Fibroblast of pulmonary artery (primary cell): ENCODE data around the gene CACNA1B.

Experiments used
- DNase-seq: peaks from one replicate; pipeline ENCODE4 v3.0.0-alpha.2; 2010; ENCODE audit warnings: low read depth
- H3K4me3 ChIP-seq: replicated peaks from 2 replicates; pipeline ENCODE4 v1.5.1; 2011; ENCODE audit warnings: low read depth, mild to moderate bottlenecking, control low read depth, low read length, moderate library complexity
- CTCF ChIP-seq: IDR thresholded peaks from 2 replicates; pipeline ENCODE4 v1.5.1; 2011; ENCODE audit warnings: mild to moderate bottlenecking, control low read depth, low read length, inconsistent platforms; ENCODE audit errors: missing control alignments

The CACNA1B gene

GRCh38 chr9:138114501-138115245 is 237.1 kb downstream of the CACNA1B start:
- no peak overlapping the region for H3K4me3 ChIP-seq
- DNase-seq = no peak
- TF ChIP-seq CTCF = no peak

GRCh38 chr9:138115506-138115905 is 237.9 kb downstream of the CACNA1B start:
- no peak overlapping the region for H3K4me3 ChIP-seq
- no peak for TF ChIP-seq CTCF
- no peak for DNase-seq

- no peak for TF ChIP-seq CTCF
- H3K4me3 ChIP-seq = no peak overlapping the region
- DNase-seq = no peak
These were observed 238.9 kb downstream of the CACNA1B start for GRCh38 chr9:138116521-138116920.

GRCh38 chr9:138117101-138117750 is 239.6 kb downstream of the CACNA1B start:
- DNase-seq = no peak
- no peak overlapping the region for H3K4me3 ChIP-seq
- TF ChIP-seq CTCF = no peak

- H3K4me3 ChIP-seq = no peak overlapping the region
- no peak for DNase-seq
- TF ChIP-seq CTCF = no peak
These were observed 240.3 kb downstream of the CACNA1B start for GRCh38 chr9:138117836-138118235.

GRCh38 chr9:138118601-138119071 is 241.1 kb downstream of the CACNA1B start:
- no peak for DNase-seq
- H3K4me3 ChIP-seq = no peak overlapping the region
- TF ChIP-seq CTCF = no peak
